ENCODE measurements around the gene BOLL. TPM values are rescaled to one million over a fixed set of nuclear protein-coding genes. Genes with fewer than 3 reads are reported as not detected.

The BOLL gene
- polyA plus RNA-seq, 1 donor from 2014 or later: not detected

DNA sequence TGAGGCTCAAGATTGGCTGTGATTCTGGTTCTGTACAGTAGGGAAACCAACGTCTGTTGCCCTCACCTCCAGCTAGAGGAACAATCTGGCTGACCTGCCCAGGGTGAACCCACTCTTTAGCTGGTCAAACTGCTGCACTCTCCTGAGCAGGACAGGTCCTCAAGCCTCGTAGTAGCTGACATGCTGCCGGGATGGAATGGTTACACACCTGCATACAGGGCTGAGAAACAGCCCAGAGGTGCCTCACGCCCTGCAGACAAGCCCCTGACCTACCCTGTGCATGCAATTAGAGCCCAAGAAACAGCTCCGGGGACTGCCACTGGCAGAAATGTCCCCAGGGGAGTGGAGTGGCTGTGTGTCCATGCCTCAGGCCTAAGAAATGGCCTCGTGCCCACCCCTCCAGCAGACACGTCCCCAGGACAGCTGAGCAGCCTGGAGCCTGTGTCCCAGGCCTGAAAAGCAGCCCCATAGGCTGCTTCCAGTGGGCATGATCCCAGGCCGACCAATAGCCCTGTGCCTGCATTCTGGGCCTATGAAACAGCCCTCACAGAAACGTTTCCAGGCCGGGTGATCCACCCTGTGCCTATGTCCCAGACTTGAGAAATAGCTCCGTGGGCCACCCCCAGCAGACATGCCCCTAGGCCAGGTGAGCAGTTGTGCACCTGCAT, 25.4 kb downstream of the BOLL start:
- Histone ChIP-seq H3K79me2 (replicated peaks; ENCODE audit: insufficient read depth, low read length) (no peaks in the 10 kb centered on the region), H2AFZ (ENCODE audit: low read depth, low read length) (no peak overlapping the region), H3K4me3 (ENCODE audit: low read length) (no peak overlapping the region), H3K27ac (ENCODE audit: low read length) (no peak overlapping the region), H3K9me2 (ENCODE audit: insufficient read depth, low read length) (no peaks in the 10 kb centered on the region), H3K27me3 (ENCODE audit: insufficient read depth, low read depth, low read length) (no peaks in the 10 kb centered on the region), H3F3A (ENCODE audit: insufficient read depth, low read length, poor library complexity, severe bottlenecking) (no peaks in the 10 kb centered on the region), H3K36me3 (ENCODE audit: insufficient read depth, low read length) (no peaks in the 10 kb centered on the region), H3K9me3 (ENCODE audit: low read length) (no peaks in the 10 kb centered on the region), H3K4me2 (ENCODE audit: low read length) (no peak overlapping the region), H4K20me1 (ENCODE audit: insufficient read depth) (no peaks in the 10 kb centered on the region), H3K9ac (ENCODE audit: low read length) (no peak overlapping the region)
- TF ChIP-seq EZH2 (IDR thresholded peaks at IDR 0.05; ENCODE audit: borderline replicate concordance, insufficient read depth, low read length, poor library complexity, severe bottlenecking) (no peak), POLR2AphosphoS5 (IDR thresholded peaks at IDR 0.05) (no peak)
- TF ChIP-seq, protein P1, sequence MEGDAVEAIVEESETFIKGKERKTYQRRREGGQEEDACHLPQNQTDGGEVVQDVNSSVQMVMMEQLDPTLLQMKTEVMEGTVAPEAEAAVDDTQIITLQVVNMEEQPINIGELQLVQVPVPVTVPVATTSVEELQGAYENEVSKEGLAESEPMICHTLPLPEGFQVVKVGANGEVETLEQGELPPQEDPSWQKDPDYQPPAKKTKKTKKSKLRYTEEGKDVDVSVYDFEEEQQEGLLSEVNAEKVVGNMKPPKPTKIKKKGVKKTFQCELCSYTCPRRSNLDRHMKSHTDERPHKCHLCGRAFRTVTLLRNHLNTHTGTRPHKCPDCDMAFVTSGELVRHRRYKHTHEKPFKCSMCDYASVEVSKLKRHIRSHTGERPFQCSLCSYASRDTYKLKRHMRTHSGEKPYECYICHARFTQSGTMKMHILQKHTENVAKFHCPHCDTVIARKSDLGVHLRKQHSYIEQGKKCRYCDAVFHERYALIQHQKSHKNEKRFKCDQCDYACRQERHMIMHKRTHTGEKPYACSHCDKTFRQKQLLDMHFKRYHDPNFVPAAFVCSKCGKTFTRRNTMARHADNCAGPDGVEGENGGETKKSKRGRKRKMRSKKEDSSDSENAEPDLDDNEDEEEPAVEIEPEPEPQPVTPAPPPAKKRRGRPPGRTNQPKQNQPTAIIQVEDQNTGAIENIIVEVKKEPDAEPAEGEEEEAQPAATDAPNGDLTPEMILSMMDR (IDR thresholded peaks at IDR 0.05; ENCODE audit: poor library complexity, severe bottlenecking): no peak

DNA sequence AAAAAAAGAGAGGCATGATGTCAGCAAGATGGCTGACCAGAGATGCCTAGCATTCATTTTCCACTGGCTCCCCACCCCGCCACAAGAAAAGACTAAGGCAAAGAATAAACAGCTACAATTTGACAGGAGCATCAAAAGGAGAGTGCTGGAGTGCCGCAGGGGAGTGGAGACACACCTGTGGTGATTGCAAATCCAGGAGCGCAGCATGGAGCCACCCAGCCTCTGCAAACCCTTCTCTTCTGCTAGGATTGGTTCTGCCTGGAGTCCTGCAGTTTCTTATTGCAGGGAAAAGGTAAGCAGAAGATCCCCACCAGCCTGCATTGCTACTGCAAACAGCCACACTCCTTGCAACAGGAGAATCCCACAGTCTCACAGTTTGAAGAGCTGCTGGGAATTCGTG, 26.1 kb downstream of the BOLL start:
- TF ChIP-seq, protein P1 (IDR thresholded peaks at IDR 0.05; ENCODE audit: poor library complexity, severe bottlenecking): no peak
- TF ChIP-seq EZH2 (IDR thresholded peaks at IDR 0.05; ENCODE audit: borderline replicate concordance, insufficient read depth, low read length, poor library complexity, severe bottlenecking) (no peak), EP300 (conservative IDR thresholded peaks at IDR 0.05; ENCODE audit: poor library complexity, severe bottlenecking) (no peak), TAF1 (IDR thresholded peaks at IDR 0.05; ENCODE audit: low read depth) (no peak), POLR2AphosphoS5 (IDR thresholded peaks at IDR 0.05) (no peak), MXI1 (conservative IDR thresholded peaks at IDR 0.05; ENCODE audit: poor library complexity, severe bottlenecking) (no peak)
- TF ChIP-seq, protein P2, sequence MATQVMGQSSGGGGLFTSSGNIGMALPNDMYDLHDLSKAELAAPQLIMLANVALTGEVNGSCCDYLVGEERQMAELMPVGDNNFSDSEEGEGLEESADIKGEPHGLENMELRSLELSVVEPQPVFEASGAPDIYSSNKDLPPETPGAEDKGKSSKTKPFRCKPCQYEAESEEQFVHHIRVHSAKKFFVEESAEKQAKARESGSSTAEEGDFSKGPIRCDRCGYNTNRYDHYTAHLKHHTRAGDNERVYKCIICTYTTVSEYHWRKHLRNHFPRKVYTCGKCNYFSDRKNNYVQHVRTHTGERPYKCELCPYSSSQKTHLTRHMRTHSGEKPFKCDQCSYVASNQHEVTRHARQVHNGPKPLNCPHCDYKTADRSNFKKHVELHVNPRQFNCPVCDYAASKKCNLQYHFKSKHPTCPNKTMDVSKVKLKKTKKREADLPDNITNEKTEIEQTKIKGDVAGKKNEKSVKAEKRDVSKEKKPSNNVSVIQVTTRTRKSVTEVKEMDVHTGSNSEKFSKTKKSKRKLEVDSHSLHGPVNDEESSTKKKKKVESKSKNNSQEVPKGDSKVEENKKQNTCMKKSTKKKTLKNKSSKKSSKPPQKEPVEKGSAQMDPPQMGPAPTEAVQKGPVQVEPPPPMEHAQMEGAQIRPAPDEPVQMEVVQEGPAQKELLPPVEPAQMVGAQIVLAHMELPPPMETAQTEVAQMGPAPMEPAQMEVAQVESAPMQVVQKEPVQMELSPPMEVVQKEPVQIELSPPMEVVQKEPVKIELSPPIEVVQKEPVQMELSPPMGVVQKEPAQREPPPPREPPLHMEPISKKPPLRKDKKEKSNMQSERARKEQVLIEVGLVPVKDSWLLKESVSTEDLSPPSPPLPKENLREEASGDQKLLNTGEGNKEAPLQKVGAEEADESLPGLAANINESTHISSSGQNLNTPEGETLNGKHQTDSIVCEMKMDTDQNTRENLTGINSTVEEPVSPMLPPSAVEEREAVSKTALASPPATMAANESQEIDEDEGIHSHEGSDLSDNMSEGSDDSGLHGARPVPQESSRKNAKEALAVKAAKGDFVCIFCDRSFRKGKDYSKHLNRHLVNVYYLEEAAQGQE (IDR thresholded peaks at IDR 0.05; ENCODE audit: borderline replicate concordance): no peak
- H3F3A ChIP-seq (ENCODE audit: insufficient read depth, low read length, poor library complexity, severe bottlenecking): no peaks in the 10 kb centered on the region

More for the DNA sequence above, 26.1 kb downstream of the BOLL start:
- Histone ChIP-seq H3K9me3 (ENCODE audit: low read length) (no peaks in the 10 kb centered on the region), H3K9ac (ENCODE audit: low read length) (no peak overlapping the region), H3K4me3 (ENCODE audit: low read length) (no peak overlapping the region), H2AFZ (ENCODE audit: low read depth, low read length) (no peak overlapping the region), H3K27me3 (ENCODE audit: insufficient read depth, low read depth, low read length) (no peaks in the 10 kb centered on the region), H3K27ac (ENCODE audit: low read length) (no peak overlapping the region), H4K20me1 (ENCODE audit: insufficient read depth) (no peaks in the 10 kb centered on the region), H3K36me3 (ENCODE audit: insufficient read depth, low read length) (no peaks in the 10 kb centered on the region), H3K9me2 (ENCODE audit: insufficient read depth, low read length) (no peaks in the 10 kb centered on the region), H3K79me2 (replicated peaks; ENCODE audit: insufficient read depth, low read length) (no peaks in the 10 kb centered on the region), H3K4me2 (ENCODE audit: low read length) (no peak overlapping the region)
